Testis (tissue), 3 donors: ENCODE data around the gene ARL14EP. TPM values are rescaled to one million over a fixed set of nuclear protein-coding genes. Genes with fewer than 3 reads are reported as not detected.

Experiments
- DNase-seq: peaks from one replicate; pipeline ENCODE4 v3.0.0-alpha.2; 2019
- H3K27ac ChIP-seq, 2 donors: fragments of 200-600 bp; sonication (generic); one replicate each; pipeline ENCODE4 v1.5.1; 2019
- H3K27me3 ChIP-seq: fragments of 200-600 bp; sonication (generic); one replicate; pipeline ENCODE4 v1.5.1; 2019
- H3K36me3 ChIP-seq: fragments of 200-600 bp; sonication (generic); one replicate; pipeline ENCODE4 v1.5.1; 2017; ENCODE audit warnings: low read depth; ENCODE audit errors: missing control alignments
- H3K4me1 ChIP-seq: fragments of 200-600 bp; sonication (generic); one replicate; pipeline ENCODE4 v1.5.1; 2019
- H3K4me3 ChIP-seq, 2 donors: fragments of 200-600 bp; sonication (generic); one replicate each; pipeline ENCODE4 v1.5.1; 2017 to 2019
- H3K9me3 ChIP-seq: fragments of 200-600 bp; sonication (generic); one replicate; pipeline ENCODE4 v1.5.1; 2017
- CTCF ChIP-seq, 3 experiments: fragments of 450-650 bp in 2 of 3; fragments of 200-600 bp in 1 of 3; sonication (generic) in 1 of 3; IDR thresholded peaks; one replicate each; pipeline ENCODE4 v1.5.1; 2016 to 2019; ENCODE audit warnings: antibody characterized with exemption in 3 of 3, mild to moderate bottlenecking in 2 of 3, moderate library complexity in 1 of 3
- POLR2A ChIP-seq: fragments of 450-650 bp; IDR thresholded peaks from one replicate; pipeline ENCODE4 v1.6.1; 2017; ENCODE audit warnings: antibody characterized with exemption, mild to moderate bottlenecking, moderate library complexity
- WGBS, 2 donors: methylation state at CpG; one replicate each; pipeline ENCODE4 v1.1.5; 2018; 5-methylcytosine and 5-hydroxymethylcytosine counted together
- intact Hi-C: fragments of 100-400 bp; cut with DNase I; formaldehyde crosslinking; loops from one replicate; pipeline ENCODE4 v1.15.1; 2023; ENCODE audit warnings: low total_unique reads
- polyA plus RNA-seq: library from polyadenylated mRNA; stranded (reverse); fragments of 350-450 nt; fragmentation: Illumina TruSeq; extraction: RNeasy Lipid Tissue Mini Kit (QIAGEN cat#74804); gene quantifications from one replicate; pipeline ENCODE4 v1.2.3, GENCODE V29; 2014; ENCODE audit warnings: low read depth, low replicate concordance; ENCODE audit not compliant: insufficient read depth
- total RNA-seq, 2 donors: library from RNA; depleted of rRNA; stranded (reverse); fragments of >200 nt; gene quantifications; one replicate each; pipeline ENCODE4 v1.2.3, GENCODE V29; 2016

Gene ARL14EP
- total and polyA plus RNA-seq, 3 donors from 2014 or later = 21.8 to 33.9 (median 25.1) TPM

- Histone ChIP-seq H3K4me3 (no peak overlapping the region), H3K27me3 (no peaks in the 10 kb centered on the region), H3K9me3 (no peaks in the 10 kb centered on the region), H3K36me3 (no peaks in the 10 kb centered on the region), H3K27ac (no peak overlapping the region), H3K4me1 (no peaks in the 10 kb centered on the region)
- no peak for TF ChIP-seq CTCF (IDR thresholded peaks at IDR 0.05)
- TF ChIP-seq POLR2A = no peak
- no peak for DNase-seq
- intact Hi-C loops = no loop called here
- 75 to 92% methylated on average over 7 to 9 of the region's 9 CpGs for WGBS, 2 donors
Measured at GRCh38 chr11:30364837-30365482, 42.1 kb downstream of the ARL14EP start.

GRCh38 chr11:30365793-30366517, 43.1 kb downstream of the ARL14EP start:
- no peak overlapping the region for H3K4me3 ChIP-seq
- no peak for DNase-seq
- no peaks in the 10 kb centered on the region for H3K27me3 ChIP-seq
- TF ChIP-seq CTCF (IDR thresholded peaks at IDR 0.05) (no peak), POLR2A (no peak)
- H3K27ac ChIP-seq = no peak overlapping the region
- H3K36me3 ChIP-seq = no peaks in the 10 kb centered on the region
- 95 to 97% methylated on average over 3 of the region's 3 CpGs for WGBS, 2 donors
- no peaks in the 10 kb centered on the region for H3K4me1 ChIP-seq
- intact Hi-C loops = no loop called here
- H3K9me3 ChIP-seq = no peaks in the 10 kb centered on the region

GRCh38 chr11:30368394-30368793, 45.5 kb downstream of the ARL14EP start:
- TF ChIP-seq CTCF (IDR thresholded peaks at IDR 0.05) (no peak), POLR2A (no peak)
- H3K9me3 ChIP-seq = no peaks in the 10 kb centered on the region
- intact Hi-C loops = no loop called here
- H3K4me1 ChIP-seq = no peaks in the 10 kb centered on the region
- WGBS, 2 donors = 77 to 86% methylated on average over 4 of the region's 4 CpGs
- no peak for DNase-seq
- H3K27ac ChIP-seq = no peak overlapping the region
- H3K36me3 ChIP-seq = no peaks in the 10 kb centered on the region
- no peaks in the 10 kb centered on the region for H3K27me3 ChIP-seq
- no peak overlapping the region for H3K4me3 ChIP-seq

- Histone ChIP-seq H3K4me3 (no peak overlapping the region), H3K27ac (no peak overlapping the region), H3K36me3 (no peaks in the 10 kb centered on the region), H3K27me3 (no peaks in the 10 kb centered on the region), H3K9me3 (no peaks in the 10 kb centered on the region), H3K4me1 (no peaks in the 10 kb centered on the region)
- intact Hi-C loops = no loop called here
- 62 to 68% methylated on average over 1 of the region's 1 CpG for WGBS, 2 donors
- TF ChIP-seq CTCF (IDR thresholded peaks at IDR 0.05) (no peak), POLR2A (no peak)
- no peak for DNase-seq
Measured at GRCh38 chr11:30370164-30370563, 47.3 kb downstream of the ARL14EP start.
